Omental fat pad (tissue), 4 donors: ENCODE data around the gene MYLK. TPM values are rescaled to one million over a fixed set of nuclear protein-coding genes. Genes with fewer than 3 reads are reported as not detected.
A peak's percentile ranks its signal among the peaks of the same experiment; 100 is the strongest.
"Not testable (repeated sequence)": the region's sequence is repeated elsewhere in the genome, so short reads cannot be mapped to it uniquely, and the experiment has no call there.

Source experiments
- ATAC-seq: fragments of 150-250 bp; one replicate; pipeline ENCODE4 v1.9.1; 2016; ENCODE audit warnings: mild to moderate bottlenecking, moderate library complexity; ENCODE audit not compliant: low FRiP score
- DNase-seq: peaks from one replicate; pipeline ENCODE4 v3.0.0-alpha.2; 2019; ENCODE audit warnings: low spot score
- CTCF ChIP-seq, 3 donors: fragments of 450-650 bp; IDR thresholded peaks; one replicate each; pipeline ENCODE4 v1.5.1; 2016 to 2017; ENCODE audit warnings: antibody characterized with exemption in 3 of 3, mild to moderate bottlenecking in 3 of 3, moderate library complexity in 2 of 3
- total RNA-seq, 4 donors: library from RNA; depleted of rRNA; stranded (reverse); fragments of >200 nt; gene quantifications; one replicate each; pipeline ENCODE4 v1.1.0, GENCODE V29; 2016

The MYLK gene
- total RNA-seq, 4 donors from 2014 or later = 26.8 to 188 (median 56.9) TPM

- DNase-seq (no peak), ATAC-seq (no peak)
- no peak for TF ChIP-seq CTCF (IDR thresholded peaks at IDR 0.05)
These were observed 162.1 kb downstream of the MYLK start for GRCh38 chr3:123722021-123722420.

- ATAC-seq, DNase-seq: not testable (repeated sequence)
These were observed 162.9 kb downstream of the MYLK start for GRCh38 chr3:123721095-123721689.

GRCh38 chr3:123720638-123721037 is 163.5 kb downstream of the MYLK start:
- ATAC-seq = no peak
- TF ChIP-seq CTCF (IDR thresholded peaks at IDR 0.05) = no peak
- DNase-seq = no peak

- ATAC-seq (peak; percentile 29), DNase-seq (no peak)
- no peak for TF ChIP-seq CTCF (IDR thresholded peaks at IDR 0.05)
These were observed 164.2 kb downstream of the MYLK start for GRCh38 chr3:123719862-123720453.

GRCh38 chr3:123719061-123719756 is 164.9 kb downstream of the MYLK start:
- ATAC-seq = peak; percentile 78
- peak; percentile 71 for DNase-seq

GRCh38 chr3:123718108-123718507 is 166.0 kb downstream of the MYLK start:
- no peak for TF ChIP-seq CTCF (IDR thresholded peaks at IDR 0.05)
- DNase-seq (no peak), ATAC-seq (no peak)

GRCh38 chr3:123717451-123717850 is 166.7 kb downstream of the MYLK start:
- not testable (repeated sequence) for DNase-seq, ATAC-seq

GRCh38 chr3:123716411-123716810 is 167.7 kb downstream of the MYLK start:
- DNase-seq (no peak), ATAC-seq (no peak)
- TF ChIP-seq CTCF (IDR thresholded peaks at IDR 0.05) = no peak
